H1 (cell line): ENCODE data around the gene FRRS1.

ENCODE experiments used
- CHD7 ChIP-seq: fragments of 300-600 bp; sonication (generic); IDR thresholded peaks from 2 replicates; pipeline ENCODE4 v1.7.1; 2012; ENCODE audit warnings: low read length, moderate library complexity, mild to moderate bottlenecking, inconsistent platforms; ENCODE audit not compliant: insufficient replicate concordance
- EZH2 ChIP-seq: fragments of 200-600 bp; sonication (generic); IDR thresholded peaks from 2 replicates; pipeline ENCODE4 v1.7.1; 2012; ENCODE audit warnings: low read depth, mild to moderate bottlenecking, moderate library complexity, low read length, inconsistent platforms; ENCODE audit not compliant: severe bottlenecking
- JUN ChIP-seq: IDR thresholded peaks from 2 replicates; pipeline ENCODE4 v1.6.1; 2011; ENCODE audit warnings: low read depth, mild to moderate bottlenecking, improper control_type of control experiment, low read length
- RXRA ChIP-seq: IDR thresholded peaks from 2 replicates; pipeline ENCODE4 v1.6.1; 2011; ENCODE audit warnings: low read depth, mild to moderate bottlenecking, low read length, moderate library complexity; ENCODE audit not compliant: insufficient read depth
- TF ChIP-seq, protein P1 (sequence below), 3 experiments: IDR thresholded peaks; 1 replicate in 2 of 3; 2 replicates in 1 of 3; pipeline versions ENCODE4 v1.5.1 to v1.6.1; 2011; ENCODE audit warnings: low read length in 3 of 3, mild to moderate bottlenecking in 3 of 3, inconsistent platforms in 2 of 3, low read depth in 1 of 3, moderate library complexity in 1 of 3; ENCODE audit not compliant: insufficient read depth in 1 of 3; ENCODE audit errors: control extremely low read depth in 1 of 3
- TF ChIP-seq, protein P2 (sequence below): IDR thresholded peaks from 2 replicates; pipeline ENCODE4 v1.6.1; 2012; ENCODE audit warnings: inconsistent platforms

DNA sequence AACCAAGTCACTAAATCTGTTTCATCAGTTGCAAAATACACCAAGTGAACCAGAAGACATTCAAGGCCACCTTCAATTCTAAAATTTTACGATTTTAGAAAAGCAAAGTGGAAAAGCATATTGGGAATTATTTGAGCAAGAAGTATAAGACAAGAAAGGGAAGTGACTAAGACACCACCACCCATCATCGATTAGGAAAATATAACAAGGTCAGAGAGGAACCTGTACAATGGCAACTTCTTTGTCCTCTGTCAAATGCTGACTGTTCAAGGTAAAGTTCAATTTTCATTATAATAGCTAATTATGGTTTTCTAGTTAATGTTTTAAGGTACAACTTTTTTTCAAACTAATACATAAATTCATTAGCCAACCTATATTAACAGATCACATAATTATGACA, 10.8 kb downstream of the FRRS1 start:
- TF ChIP-seq, protein P1, sequence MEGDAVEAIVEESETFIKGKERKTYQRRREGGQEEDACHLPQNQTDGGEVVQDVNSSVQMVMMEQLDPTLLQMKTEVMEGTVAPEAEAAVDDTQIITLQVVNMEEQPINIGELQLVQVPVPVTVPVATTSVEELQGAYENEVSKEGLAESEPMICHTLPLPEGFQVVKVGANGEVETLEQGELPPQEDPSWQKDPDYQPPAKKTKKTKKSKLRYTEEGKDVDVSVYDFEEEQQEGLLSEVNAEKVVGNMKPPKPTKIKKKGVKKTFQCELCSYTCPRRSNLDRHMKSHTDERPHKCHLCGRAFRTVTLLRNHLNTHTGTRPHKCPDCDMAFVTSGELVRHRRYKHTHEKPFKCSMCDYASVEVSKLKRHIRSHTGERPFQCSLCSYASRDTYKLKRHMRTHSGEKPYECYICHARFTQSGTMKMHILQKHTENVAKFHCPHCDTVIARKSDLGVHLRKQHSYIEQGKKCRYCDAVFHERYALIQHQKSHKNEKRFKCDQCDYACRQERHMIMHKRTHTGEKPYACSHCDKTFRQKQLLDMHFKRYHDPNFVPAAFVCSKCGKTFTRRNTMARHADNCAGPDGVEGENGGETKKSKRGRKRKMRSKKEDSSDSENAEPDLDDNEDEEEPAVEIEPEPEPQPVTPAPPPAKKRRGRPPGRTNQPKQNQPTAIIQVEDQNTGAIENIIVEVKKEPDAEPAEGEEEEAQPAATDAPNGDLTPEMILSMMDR (IDR thresholded peaks at IDR 0.05; ENCODE audit: control extremely low read depth in 1 of 3, insufficient read depth in 1 of 3, low read depth in 1 of 3, low read length in 3 of 3): no peak
- TF ChIP-seq, protein P2, sequence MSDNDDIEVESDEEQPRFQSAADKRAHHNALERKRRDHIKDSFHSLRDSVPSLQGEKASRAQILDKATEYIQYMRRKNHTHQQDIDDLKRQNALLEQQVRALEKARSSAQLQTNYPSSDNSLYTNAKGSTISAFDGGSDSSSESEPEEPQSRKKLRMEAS: no peak
- no peak for TF ChIP-seq RXRA
- TF ChIP-seq EZH2: no peak
- no peak for TF ChIP-seq JUN
- TF ChIP-seq CHD7: no peak
